HepG2 (cell line): ENCODE results near the gene RPS10. TPM values are rescaled to one million over a fixed set of nuclear protein-coding genes. Genes with fewer than 3 reads are reported as not detected.

Experiments
- ATAC-seq: fragments of 200-7000 bp; cut with Tn5 transposase; 3 replicates; pipeline ENCODE4 v1.9.1; 2020; ENCODE audit warnings: mild to moderate bottlenecking, moderate library complexity
- BruUV-seq: library from RNA; stranded (reverse); fragments of 400-500 nt; replicated peaks from 2 replicates; lab custom pipeline; 2021; lab: Mats Ljungman, UMichigan
- CTCF ChIA-PET: fragments of 300-600 bp; formaldehyde crosslinking; extraction: SDS; loops from one replicate; lab custom pipeline; 2021; ENCODE audit warnings: low total read pairs, inconsistent platforms, low intra/inter-chr PET ratio; lab: Yijun Ruan, JAX
- POLR2A ChIA-PET: fragments of 350-600 bp; sonication (Branson Sonifier 250); formaldehyde crosslinking; loops from one replicate; lab custom pipeline; 2020; ENCODE audit warnings: antibody characterized with exemption, inconsistent platforms; lab: Yijun Ruan, JAX
- DNase-seq: peaks from one replicate; pipeline ENCODE4 v3.0.0-alpha.2; 2015; ENCODE audit warnings: low spot score
- FAIRE-seq: peaks from 3 replicates; lab custom pipeline; 2011; peaks lifted over from hg19 to GRCh38; lab: Jason Lieb, UNC
- H2AFZ ChIP-seq: one replicate; pipeline ENCODE4 v1.6.1; 2011; ENCODE audit warnings: low read length, inconsistent platforms
- H3K27ac ChIP-seq: fragments of 300-600 bp; 3 replicates; pipeline ENCODE4 v1.8.0; 2011; ENCODE audit warnings: mixed run types, mild to moderate bottlenecking, mixed read lengths, low read length, inconsistent platforms; ENCODE audit not compliant: insufficient read depth; ENCODE audit errors: extremely low read length
- H3K27me3 ChIP-seq, 2 experiments: fragments of 200-600 bp in 1 of 2; 2 replicates in 1 of 2; 3 replicates in 1 of 2; pipeline versions ENCODE4 v1.6.0 to v1.8.0; 2011; ENCODE audit warnings: low read length in 2 of 2, mild to moderate bottlenecking in 2 of 2, moderate library complexity in 2 of 2, inconsistent platforms in 1 of 2; ENCODE audit not compliant: insufficient read depth in 2 of 2, control insufficient read depth in 1 of 2
- H3K36me3 ChIP-seq, 2 experiments: fragments of 200-600 bp in 1 of 2; replicated peaks in 1 of 2; 2 replicates in 1 of 2; 3 replicates in 1 of 2; pipeline versions ENCODE4 v1.5.1 to v1.8.0; 2011; ENCODE audit warnings: low read length in 2 of 2, inconsistent platforms in 1 of 2; ENCODE audit not compliant: insufficient read depth in 2 of 2, control insufficient read depth in 1 of 2
- H3K4me1 ChIP-seq: 2 replicates; pipeline ENCODE4 v1.5.1; 2012; ENCODE audit warnings: low read length, inconsistent platforms; ENCODE audit not compliant: insufficient read depth
- H3K4me2 ChIP-seq: 2 replicates; pipeline ENCODE4 v1.6.0; 2011; ENCODE audit warnings: low read depth, low read length, inconsistent platforms
- H3K4me3 ChIP-seq, 3 experiments: fragments of 200-600 bp in 1 of 3; sonication (generic), shearing (Covaris generic) in 1 of 3; replicated peaks in 1 of 3; 2 replicates each; pipeline ENCODE4 v1.5.1; 2011 to 2016; ENCODE audit warnings: low read length in 3 of 3, inconsistent platforms in 2 of 3, low read depth in 2 of 3, mild to moderate bottlenecking in 2 of 3, control low read depth in 1 of 3, mixed read lengths in 1 of 3; ENCODE audit not compliant: insufficient read depth in 1 of 3
- H3K79me2 ChIP-seq: one replicate; pipeline ENCODE4 v1.6.1; 2011; ENCODE audit warnings: low read length, inconsistent platforms; ENCODE audit not compliant: insufficient read depth
- H3K9ac ChIP-seq: 2 replicates; pipeline ENCODE4 v1.6.0; 2011; ENCODE audit warnings: mild to moderate bottlenecking, low read depth, low read length, inconsistent platforms; ENCODE audit not compliant: insufficient read depth
- H3K9me3 ChIP-seq: 2 replicates; pipeline ENCODE4 v1.5.1; 2012; ENCODE audit warnings: mild to moderate bottlenecking, low read length
- H4K20me1 ChIP-seq: 2 replicates; pipeline ENCODE4 v1.6.0; 2011; ENCODE audit warnings: inconsistent platforms, mild to moderate bottlenecking, low read length, moderate library complexity; ENCODE audit not compliant: insufficient read depth
- ARID4A ChIP-seq: sonication (generic); formaldehyde crosslinking; IDR thresholded peaks from 2 replicates; pipeline ENCODE4 v1.5.0; 2020; ENCODE audit warnings: mild to moderate bottlenecking, missing genetic modification reagents, borderline replicate concordance
- LRRFIP1 ChIP-seq: sonication (generic); formaldehyde crosslinking; conservative IDR thresholded peaks from 2 replicates; pipeline ENCODE4 v1.4.0; 2020; ENCODE audit warnings: missing genetic modification reagents
- SATB2 ChIP-seq: sonication (generic); formaldehyde crosslinking; IDR thresholded peaks from 2 replicates; pipeline ENCODE4 v1.5.0; 2020; ENCODE audit warnings: missing genetic modification reagents
- SRF ChIP-seq: IDR thresholded peaks from 2 replicates; pipeline ENCODE4 v1.6.1; 2011; ENCODE audit warnings: mild to moderate bottlenecking, low read depth, low read length, moderate library complexity
- SRSF4 ChIP-seq: fragments of 200-400 bp; formaldehyde crosslinking; IDR thresholded peaks from one replicate; pipeline ENCODE4 v1.6.1; 2018; ENCODE audit warnings: mild to moderate bottlenecking, low read depth, low read length, moderate library complexity; ENCODE audit not compliant: poor library complexity, severe bottlenecking
- TBX3 ChIP-seq: fragments of 450-650 bp; IDR thresholded peaks from 2 replicates; pipeline ENCODE4 v1.6.1; 2017; ENCODE audit warnings: antibody characterized with exemption, mild to moderate bottlenecking, inconsistent platforms, borderline replicate concordance
- TGIF2 ChIP-seq: IDR thresholded peaks from 2 replicates; pipeline ENCODE4 v1.6.1; 2016; ENCODE audit warnings: control low read depth, missing compliant biosample characterization
- ZNF431 ChIP-seq: sonication (generic); formaldehyde crosslinking; IDR thresholded peaks from 2 replicates; pipeline ENCODE4 v1.9.0; 2022; ENCODE audit warnings: missing genetic modification reagents, low read depth, mild to moderate bottlenecking, borderline replicate concordance
- ZSCAN25 ChIP-seq: sonication (generic); formaldehyde crosslinking; IDR thresholded peaks from 2 replicates; pipeline ENCODE4 v1.8.0; 2022; ENCODE audit warnings: mild to moderate bottlenecking, missing genetic modification reagents
- WGBS: methylation state at CpG from one replicate; pipeline ENCODE4 v1.1.6; 2017; ENCODE audit warnings: low lambda C conversion rate; 5-methylcytosine and 5-hydroxymethylcytosine counted together
- in situ Hi-C: cut with HindIII; loops from 2 replicates; pipeline ENCODE4 v1.10.0; 2017; ENCODE audit warnings: low pct_unique_long_range_greater_than_20kb; ENCODE audit not compliant: extremely low pct_ligation_motif_present
- intact Hi-C: fragments of 100-400 bp; cut with micrococcal nuclease; formaldehyde crosslinking; loops from one replicate; pipeline ENCODE4 v1.10.0; 2022; ENCODE audit not compliant: unreplicated experiment
- polyA plus RNA-seq, 8 experiments: library from polyadenylated mRNA; depleted of rRNA in 3 of 8; stranded (reverse) in 7 of 8; unstranded in 1 of 8; fragments of >200 nt; fragmentation: Illumina TruSeq in 4 of 8; extraction: Trizol in 4 of 8; gene quantifications; 2 replicates each; pipeline versions ENCODE4 v1.2.1 to v1.2.3, GENCODE V29; 2011 to 2016; ENCODE audit warnings: low read depth in 4 of 8, missing spikeins in 1 of 8, mixed read lengths in 1 of 8; ENCODE audit not compliant: insufficient read depth in 1 of 8
- total RNA-seq, 5 experiments: library from RNA; depleted of rRNA; stranded (reverse); fragments of >200 nt; fragmentation: Illumina TruSeq; extraction: Trizol; gene quantifications; 2 replicates each; pipeline ENCODE4 v1.2.3, GENCODE V29; 2016; ENCODE audit warnings: low read depth in 1 of 5
- TF ChIP-seq, protein P1 (sequence below): sonication (generic); formaldehyde crosslinking; IDR thresholded peaks from 2 replicates; pipeline ENCODE4 v1.5.0; 2020; ENCODE audit warnings: mild to moderate bottlenecking, missing genetic modification reagents, moderate library complexity
- TF ChIP-seq, protein P2 (sequence below): sonication (generic); formaldehyde crosslinking; IDR thresholded peaks from 2 replicates; pipeline ENCODE4 v1.4.0; 2020; ENCODE audit warnings: low read depth, missing genetic modification reagents

RPS10 gene
- total and polyA plus RNA-seq, 2 of the 13 experiments (the other 11 are each of a cell fraction or from before 2014, with no cell fraction given), result 2,909 to 4,648 TPM

DNA sequence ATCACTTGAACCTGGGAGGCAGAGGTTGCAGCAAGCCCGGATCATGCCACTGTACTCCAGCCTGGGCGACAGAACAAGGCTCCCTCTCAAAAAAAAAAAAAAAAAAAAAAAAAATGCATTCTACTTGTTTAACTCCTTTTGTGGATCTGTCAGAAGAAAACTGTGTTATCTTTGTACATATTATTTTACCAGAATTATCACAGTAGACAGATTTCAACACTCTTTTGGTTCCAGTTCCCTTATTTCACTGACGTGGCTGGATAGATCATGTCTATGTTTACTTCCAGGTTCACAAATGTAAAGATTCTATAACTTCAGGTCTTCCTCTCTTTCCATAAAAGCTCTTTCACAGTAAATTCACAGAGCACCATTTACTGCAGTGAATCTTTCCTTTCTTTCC lies 51.8 kb downstream of the RPS10 start:
- intact Hi-C loops (no loop called here), in situ Hi-C loops (no loop called here)
- Histone ChIP-seq H3K27me3 (no peaks in the 10 kb centered on the region), H2AFZ (no peak overlapping the region), H3K4me3 (no peak overlapping the region), H4K20me1 (peaks cover 25% of the 10 kb centered on the region; the same call in 1 of the 2 replicates), H3K36me3 (peaks cover 0 to 1% of the 10 kb centered on the region in 2 experiments; a peak in 2 of 5 replicates), H3K9ac (no peak overlapping the region), H3K27ac (peak overlapping the region; percentile 21), H3K9me3 (no peaks in the 10 kb centered on the region), H3K4me1 (peaks cover 46% of the 10 kb centered on the region), H3K79me2 (peaks cover 74% of the 10 kb centered on the region), H3K4me2 (no peak overlapping the region)
- BruUV-seq, result no TSS peak
- TF ChIP-seq ARID4A (CRISPR knock-in tag), result no peak
- no peak for TF ChIP-seq SATB2
- no peak for TF ChIP-seq ZSCAN25
- no peak for TF ChIP-seq ZNF431 (CRISPR knock-in tag)
- no peak for TF ChIP-seq LRRFIP1
- no peak for TF ChIP-seq TGIF2 (CRISPR knock-in tag)
- no peak for TF ChIP-seq TBX3
- TF ChIP-seq, protein P1, sequence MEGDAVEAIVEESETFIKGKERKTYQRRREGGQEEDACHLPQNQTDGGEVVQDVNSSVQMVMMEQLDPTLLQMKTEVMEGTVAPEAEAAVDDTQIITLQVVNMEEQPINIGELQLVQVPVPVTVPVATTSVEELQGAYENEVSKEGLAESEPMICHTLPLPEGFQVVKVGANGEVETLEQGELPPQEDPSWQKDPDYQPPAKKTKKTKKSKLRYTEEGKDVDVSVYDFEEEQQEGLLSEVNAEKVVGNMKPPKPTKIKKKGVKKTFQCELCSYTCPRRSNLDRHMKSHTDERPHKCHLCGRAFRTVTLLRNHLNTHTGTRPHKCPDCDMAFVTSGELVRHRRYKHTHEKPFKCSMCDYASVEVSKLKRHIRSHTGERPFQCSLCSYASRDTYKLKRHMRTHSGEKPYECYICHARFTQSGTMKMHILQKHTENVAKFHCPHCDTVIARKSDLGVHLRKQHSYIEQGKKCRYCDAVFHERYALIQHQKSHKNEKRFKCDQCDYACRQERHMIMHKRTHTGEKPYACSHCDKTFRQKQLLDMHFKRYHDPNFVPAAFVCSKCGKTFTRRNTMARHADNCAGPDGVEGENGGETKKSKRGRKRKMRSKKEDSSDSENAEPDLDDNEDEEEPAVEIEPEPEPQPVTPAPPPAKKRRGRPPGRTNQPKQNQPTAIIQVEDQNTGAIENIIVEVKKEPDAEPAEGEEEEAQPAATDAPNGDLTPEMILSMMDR, result no peak
- TF ChIP-seq SRSF4, result no peak
- TF ChIP-seq, protein P2, sequence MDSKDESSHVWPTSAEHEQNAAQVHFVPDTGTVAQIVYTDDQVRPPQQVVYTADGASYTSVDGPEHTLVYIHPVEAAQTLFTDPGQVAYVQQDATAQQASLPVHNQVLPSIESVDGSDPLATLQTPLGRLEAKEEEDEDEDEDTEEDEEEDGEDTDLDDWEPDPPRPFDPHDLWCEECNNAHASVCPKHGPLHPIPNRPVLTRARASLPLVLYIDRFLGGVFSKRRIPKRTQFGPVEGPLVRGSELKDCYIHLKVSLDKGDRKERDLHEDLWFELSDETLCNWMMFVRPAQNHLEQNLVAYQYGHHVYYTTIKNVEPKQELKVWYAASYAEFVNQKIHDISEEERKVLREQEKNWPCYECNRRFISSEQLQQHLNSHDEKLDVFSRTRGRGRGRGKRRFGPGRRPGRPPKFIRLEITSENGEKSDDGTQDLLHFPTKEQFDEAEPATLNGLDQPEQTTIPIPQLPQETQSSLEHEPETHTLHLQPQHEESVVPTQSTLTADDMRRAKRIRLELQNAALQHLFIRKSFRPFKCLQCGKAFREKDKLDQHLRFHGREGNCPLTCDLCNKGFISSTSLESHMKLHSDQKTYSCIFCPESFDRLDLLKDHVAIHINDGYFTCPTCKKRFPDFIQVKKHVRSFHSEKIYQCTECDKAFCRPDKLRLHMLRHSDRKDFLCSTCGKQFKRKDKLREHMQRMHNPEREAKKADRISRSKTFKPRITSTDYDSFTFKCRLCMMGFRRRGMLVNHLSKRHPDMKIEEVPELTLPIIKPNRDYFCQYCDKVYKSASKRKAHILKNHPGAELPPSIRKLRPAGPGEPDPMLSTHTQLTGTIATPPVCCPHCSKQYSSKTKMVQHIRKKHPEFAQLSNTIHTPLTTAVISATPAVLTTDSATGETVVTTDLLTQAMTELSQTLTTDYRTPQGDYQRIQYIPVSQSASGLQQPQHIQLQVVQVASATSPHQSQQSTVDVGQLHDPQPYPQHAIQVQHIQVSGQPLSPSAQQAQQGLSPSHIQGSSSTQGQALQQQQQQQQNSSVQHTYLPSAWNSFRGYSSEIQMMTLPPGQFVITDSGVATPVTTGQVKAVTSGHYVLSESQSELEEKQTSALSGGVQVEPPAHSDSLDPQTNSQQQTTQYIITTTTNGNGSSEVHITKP (CRISPR knock-in tag), result no peak
- TF ChIP-seq SRF, result no peak
- FAIRE-seq (no peak), ATAC-seq (no peak), DNase-seq (no peak)
- ChIA-PET CTCF (no interaction called here), POLR2A (no interaction called here)
- WGBS, result 81% methylated on average over 3 of the region's 3 CpGs
